NCI-H1092 (cell line): Measurements from ENCODE around the gene TBC1D19.
"Not testable (repeated sequence)": the region's sequence is repeated elsewhere in the genome, so short reads cannot be mapped to it uniquely, and the experiment has no call there.

Experiments used
- DNase-seq: peaks from one replicate; lab custom pipeline; 2025; lab: John Stamatoyannopoulos, UW

TBC1D19 gene

DNA sequence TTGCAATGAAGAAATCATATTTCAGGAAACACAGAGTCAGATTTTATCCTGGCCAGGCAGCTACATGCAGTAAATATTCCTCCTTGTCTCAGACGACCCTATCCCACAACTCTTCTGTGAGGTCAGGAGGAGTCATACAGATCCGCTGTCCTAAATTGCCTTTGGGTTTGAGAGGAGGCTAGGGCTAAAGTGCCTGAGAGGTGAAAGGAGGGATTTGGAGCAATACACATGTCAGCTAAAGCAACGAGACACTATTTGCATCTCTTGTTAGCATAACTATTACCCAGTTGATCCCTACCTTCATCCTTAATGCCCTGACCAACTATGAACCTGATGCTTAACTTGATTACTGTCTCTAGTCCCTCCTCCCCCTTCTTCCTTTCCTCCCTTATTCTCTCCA lies 98.6 kb downstream of the TBC1D19 start:
- no peak for DNase-seq

DNA sequence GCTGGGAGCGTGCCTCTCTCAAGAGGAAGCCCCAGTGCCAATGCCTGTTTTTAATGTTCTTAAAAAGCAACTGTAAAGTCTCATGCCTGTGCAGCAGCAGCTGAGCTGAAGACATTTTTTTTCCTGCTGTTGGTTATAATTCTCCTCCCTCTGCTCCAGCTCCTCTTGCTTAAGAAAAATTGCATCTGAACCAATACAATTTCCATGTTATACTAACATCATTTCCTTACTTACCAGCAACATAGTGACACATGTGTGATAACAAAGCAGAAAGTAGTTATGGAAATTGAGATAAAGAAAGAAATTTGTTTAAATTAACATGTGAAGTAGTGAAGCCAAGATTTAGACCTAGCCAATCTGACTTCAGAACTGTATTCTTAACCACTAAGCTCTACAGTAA lies 101.4 kb downstream of the TBC1D19 start:
- DNase-seq: no peak

GRCh38 chr4:26687728-26688127 lies 103.8 kb downstream of the TBC1D19 start:
- no peak for DNase-seq

DNA sequence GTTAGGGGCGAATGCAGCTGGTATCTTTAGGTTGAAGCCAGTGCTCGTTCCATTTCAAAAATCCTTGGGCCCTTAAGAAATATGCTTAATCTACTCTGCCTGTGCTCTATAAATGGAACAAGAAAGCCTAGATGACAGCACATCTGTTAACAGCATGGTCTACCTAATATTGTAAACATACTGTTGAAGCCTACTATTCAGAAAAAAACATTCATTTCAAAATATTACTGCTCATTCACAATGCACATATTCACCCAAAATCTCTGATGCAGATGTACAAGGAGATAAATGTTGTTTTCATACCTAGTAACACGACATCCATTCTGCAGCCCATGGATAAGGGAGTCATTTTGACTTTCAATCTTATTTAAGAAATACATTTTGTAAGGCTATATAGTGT lies 106.6 kb downstream of the TBC1D19 start:
- DNase-seq: no peak

DNA sequence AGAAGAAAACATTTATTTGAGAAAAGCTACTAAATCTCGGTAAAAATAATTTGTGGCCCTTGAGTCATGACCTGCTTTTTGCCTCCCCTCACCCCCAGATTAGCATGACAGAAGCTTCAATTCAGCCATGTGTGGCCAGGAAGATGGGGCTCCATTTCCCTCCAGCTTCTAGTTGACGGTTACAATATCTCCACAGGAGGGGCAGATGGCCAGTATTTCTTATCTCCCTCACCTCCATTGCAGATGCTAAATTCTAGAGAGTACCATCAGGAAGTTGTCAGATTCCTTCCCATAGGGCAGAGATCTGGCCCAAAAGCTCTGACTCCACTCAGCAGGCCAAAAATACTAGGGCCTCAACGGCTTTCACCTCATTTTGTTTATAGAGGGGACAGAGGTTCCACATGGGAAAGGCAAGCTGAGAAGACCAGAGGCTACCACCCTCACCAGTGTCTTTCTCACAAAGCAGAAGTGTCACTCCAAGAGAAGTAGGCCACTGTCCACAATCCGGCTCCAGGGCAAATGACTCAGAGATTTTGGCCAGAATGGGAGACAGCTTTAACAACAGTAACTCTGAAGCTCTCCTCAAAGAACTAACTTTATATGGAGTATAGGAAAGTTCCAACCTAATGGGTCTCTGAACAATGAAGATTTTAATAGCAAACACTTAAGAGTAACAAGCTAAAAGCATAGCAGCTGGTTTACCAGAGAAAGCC lies 108.3 kb downstream of the TBC1D19 start:
- no peak for DNase-seq

DNA sequence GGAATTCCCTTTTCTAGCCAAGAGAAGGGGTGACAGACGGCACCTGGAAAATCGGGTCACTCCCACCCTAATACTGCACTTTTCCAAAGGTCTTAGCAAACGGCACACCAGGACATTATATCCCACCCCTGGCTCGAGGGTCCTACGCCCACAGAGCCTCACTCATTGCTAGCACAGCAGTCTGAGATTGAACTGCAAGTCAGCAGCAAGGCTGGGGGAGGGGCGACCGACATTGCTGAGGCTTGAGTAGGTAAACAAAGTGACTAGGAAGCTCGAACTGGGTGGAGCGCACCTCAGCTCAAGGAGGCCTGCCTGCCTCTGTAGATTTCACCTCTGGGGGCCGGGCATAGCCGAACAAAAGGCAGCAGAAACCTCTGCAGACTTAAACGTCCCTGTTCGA lies 110.2 kb downstream of the TBC1D19 start:
- not testable (repeated sequence) for DNase-seq

DNA sequence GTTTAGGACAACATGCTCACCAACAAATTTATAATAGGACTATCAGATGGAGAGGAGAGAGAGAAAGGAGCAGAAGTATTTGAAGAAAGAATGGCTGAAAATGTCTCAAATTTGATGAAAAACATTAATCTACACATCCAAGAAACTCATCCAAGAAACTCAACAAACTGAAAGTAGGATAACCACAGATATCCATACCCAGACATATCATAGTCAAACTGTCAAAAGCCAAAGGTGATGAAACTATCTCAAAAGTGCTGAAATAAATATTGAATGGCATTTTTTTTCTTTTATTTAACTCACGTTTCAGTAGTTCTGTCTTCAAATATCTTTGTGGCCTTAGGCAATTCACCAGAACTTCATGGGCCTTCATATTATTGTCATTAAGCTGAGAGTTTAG lies 116.2 kb downstream of the TBC1D19 start:
- no peak for DNase-seq

DNA sequence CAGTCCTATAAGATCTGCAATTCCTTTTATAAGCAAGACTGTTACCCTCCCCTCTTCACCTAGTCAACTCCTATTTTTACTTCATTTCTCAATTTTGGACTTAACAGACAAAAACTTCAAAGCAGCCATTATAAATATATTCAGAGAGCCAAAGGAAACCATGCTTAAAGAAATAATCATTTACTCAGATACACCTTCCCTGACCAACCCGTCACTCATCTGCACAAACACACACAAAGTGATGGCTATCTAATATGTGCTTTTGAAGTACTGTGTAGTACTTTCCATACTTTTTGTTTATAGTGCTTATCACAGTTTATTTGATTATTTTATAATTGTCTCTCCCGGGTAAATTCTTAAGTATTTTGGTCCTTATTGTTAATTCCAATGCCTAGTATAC lies 117.2 kb downstream of the TBC1D19 start:
- no peak for DNase-seq

GRCh38 chr4:26701786-26702227 lies 117.9 kb downstream of the TBC1D19 start:
- no peak for DNase-seq

DNA sequence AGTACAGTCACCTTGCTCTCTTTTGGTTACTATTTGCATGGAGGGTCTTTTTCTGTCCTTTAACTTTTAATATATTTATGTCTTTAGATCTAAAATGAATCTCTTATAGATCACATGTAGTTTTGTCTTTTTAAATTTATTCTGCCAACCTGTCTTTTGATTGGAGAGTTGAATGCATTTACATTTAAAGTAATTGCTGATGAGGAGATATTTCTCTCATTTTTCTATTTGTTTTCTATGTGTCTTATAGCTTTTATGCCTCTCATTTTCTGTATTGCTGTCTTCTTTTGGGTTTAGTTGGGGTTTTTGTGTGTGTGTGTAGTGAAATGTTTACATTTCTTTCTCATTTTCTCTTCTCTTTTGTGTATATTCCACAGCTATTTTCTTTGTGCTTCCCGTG lies 123.5 kb downstream of the TBC1D19 start:
- DNase-seq: no peak

GRCh38 chr4:26709246-26709645 lies 125.4 kb downstream of the TBC1D19 start:
- no peak for DNase-seq

DNA sequence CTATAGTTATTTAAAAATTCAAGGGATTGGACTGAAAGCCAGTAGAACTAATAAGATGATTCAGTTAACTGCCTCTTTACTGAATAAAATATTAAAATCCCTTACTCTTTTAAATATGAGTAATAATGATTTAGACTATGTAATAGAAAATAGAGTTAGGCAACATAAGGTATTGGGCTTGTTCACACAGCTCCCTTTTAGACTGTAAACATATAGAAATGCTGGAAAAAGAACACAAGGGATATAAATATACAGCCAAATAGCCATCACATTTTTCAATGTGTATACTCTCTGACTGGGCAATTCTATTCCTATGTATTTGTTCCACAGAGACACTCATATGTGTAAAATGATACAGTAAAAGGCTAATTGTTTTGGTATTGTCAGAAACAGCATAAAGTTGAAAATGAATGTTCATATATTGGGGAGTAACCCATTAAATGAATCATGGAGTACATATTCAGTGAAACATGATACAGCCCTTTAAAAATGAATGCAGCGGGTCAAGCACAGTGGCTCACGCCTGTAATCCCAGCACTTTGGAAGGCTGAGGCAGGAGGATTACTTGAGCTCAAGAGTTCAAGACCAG lies 129.8 kb downstream of the TBC1D19 start:
- DNase-seq: no peak

DNA sequence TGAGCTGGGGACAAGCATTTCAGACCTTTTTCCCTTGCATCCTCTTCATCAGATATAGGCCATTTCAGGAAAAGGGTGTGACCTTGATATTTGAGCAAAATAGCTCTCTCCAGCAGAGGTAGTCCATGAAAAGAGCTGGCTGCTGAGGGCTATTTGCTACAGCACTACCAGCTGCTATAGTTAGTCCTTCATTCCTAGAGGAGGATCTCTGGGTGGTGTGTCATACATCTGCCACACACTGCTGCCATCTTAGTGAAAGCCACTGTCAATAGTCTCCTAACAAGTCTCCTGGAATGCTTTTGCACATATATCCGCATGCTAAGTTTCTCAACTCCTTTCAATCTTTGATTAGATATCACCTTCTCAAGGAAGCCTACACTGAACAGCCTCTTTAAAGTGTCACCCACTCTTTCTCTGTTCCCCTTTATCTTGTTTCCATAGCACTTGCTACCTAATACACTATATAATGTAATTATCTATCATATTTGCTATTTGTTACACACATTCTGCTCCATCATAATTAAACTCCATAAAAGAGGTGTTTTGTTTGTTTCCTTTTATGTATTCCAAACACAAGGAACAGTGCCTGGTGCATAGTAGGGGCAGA lies 131.9 kb downstream of the TBC1D19 start:
- DNase-seq: no peak

- DNase-seq: no peak
These were observed 133.4 kb downstream of the TBC1D19 start for GRCh38 chr4:26717332-26717731.

GRCh38 chr4:26719954-26720552 lies 136.2 kb downstream of the TBC1D19 start:
- DNase-seq: peak; percentile 3

- no peak for DNase-seq
These were observed 137.8 kb downstream of the TBC1D19 start for GRCh38 chr4:26721685-26722084.

DNA sequence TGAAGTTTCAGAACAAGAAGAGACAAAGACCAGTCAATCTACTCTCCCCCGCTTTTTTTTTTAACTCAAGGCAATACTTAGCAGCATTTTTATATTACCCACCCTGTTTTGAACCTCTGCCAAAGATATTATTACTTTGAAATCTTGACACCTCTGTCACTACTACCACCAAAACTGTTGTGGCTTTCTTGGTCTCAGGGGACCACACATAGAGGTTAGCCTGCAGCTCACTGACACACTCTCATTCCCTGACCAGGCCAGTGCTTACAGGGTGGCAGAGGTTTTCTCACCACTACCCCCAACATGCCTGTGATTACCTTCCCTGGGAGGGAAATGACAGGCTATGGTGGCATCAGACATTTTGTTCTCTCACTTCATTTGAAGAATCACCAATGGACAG lies 139.3 kb downstream of the TBC1D19 start:
- DNase-seq: no peak

DNA sequence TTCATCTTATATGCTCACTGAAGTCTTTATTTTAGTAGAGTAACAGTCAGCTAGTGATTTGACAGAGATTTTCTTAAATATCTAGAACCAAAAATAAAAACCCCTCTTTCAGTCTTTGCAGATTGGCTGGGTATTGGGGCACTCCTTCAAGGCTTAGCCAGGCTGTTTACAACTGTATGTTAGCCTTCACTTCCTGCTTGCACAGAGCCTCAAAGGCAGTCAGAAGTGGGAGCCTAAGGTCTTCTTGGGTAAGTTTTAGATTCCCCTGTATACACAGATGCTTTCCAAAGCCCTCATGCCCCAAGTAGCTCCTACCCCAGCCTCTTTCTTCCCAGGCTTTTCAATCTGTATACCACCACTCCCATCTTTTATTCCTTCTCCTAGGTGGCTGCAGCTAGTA lies 140.7 kb downstream of the TBC1D19 start:
- DNase-seq: no peak

DNA sequence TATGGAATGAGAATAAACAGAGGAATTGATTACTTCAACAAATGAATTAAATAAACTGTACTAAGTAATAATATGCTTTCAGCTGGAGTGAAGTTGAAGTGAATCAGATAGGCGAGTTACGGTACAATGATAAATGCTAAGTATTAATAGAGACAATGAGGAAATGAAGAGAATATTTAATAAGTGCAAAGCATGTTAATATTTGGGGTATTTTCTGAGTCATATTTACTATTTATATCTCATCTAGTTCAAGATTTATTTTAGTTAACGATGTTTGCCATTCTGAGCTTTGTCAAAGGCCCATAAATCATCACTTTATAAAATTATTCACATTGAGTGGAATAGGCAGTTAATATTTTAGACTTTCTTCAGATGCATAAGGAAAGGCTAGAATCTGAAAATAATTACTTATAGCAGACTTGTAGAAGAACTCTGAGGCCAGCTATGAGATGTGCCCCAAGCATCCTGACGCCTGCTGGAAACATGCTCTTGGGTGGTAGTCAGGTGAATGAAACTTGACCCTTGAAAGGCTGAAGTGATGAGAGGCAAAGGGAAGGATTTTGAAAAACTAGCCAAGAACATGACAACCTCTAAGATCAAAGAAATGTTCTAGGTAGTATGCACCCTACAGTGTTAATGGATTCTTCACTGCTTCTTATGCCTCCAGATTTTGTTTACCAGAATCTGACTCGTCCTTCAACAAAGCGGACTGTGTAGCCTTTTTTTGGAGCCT lies 142.9 kb downstream of the TBC1D19 start:
- no peak for DNase-seq

DNA sequence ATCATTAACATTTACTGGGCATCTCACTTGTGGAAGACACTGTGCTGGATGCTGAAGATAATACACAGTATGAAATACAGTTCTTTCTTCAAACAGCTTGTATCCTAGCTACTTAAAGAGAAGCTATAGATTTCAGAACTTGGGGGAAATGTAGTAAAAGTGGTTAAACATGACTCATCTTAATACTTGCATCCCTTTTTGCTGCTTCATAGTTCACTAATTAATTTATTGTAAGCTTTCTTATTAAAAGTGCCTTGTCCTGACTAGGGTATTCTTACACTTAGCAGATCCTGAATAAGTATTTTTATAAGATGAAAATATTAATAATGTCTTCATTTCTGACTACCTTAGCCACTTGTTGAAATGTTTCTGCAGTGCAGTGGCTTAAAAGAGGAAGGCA lies 144.0 kb downstream of the TBC1D19 start:
- no peak for DNase-seq

DNA sequence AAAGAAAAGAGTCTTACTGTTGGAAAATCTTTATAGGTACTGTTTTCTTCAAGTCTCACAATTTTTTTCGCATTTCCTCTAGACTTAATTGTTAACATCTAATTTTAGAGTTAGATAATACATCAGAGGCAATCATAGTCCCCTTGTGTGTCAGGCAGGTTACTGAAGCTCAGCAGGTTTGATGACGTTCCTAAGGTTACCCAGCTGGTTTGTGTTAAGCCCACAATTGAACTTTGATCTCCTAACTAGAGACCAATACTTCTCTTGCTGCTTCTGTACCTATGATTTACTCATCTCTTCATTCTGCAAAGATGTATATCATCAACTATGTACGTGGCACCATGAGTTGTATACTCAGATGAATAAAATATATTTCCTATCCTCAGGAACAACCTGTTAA lies 145.1 kb downstream of the TBC1D19 start:
- no peak for DNase-seq

- DNase-seq: no peak
These were observed 145.7 kb downstream of the TBC1D19 start for GRCh38 chr4:26729547-26729946.
